A549 (cell line): ENCODE data around the gene TPO. TPM values are rescaled to one million over a fixed set of nuclear protein-coding genes. Genes with fewer than 3 reads are reported as not detected.
A peak's percentile ranks its signal among the peaks of the same experiment; 100 is the strongest.
"Not testable (repeated sequence)": the region's sequence is repeated elsewhere in the genome, so short reads cannot be mapped to it uniquely, and the experiment has no call there.

Experiments used
- ATAC-seq, 2 experiments: fragments of 200-7000 bp in 1 of 2; fragments of >200 bp in 1 of 2; cut with Nextera tagmentation in 1 of 2; cut with Tn5 transposase in 1 of 2; 3 replicates each; pipeline versions ENCODE4 v1.8.0 to v1.9.1; 2018 to 2020; ENCODE audit warnings: mild to moderate bottlenecking in 1 of 2, moderate library complexity in 1 of 2
- CTCF ChIA-PET: fragments of 300-600 bp; sonication (Branson Sonifier 250); formaldehyde crosslinking; extraction: SDS; loops from one replicate; lab custom pipeline; 2021; ENCODE audit warnings: antibody characterized with exemption, inconsistent platforms; lab: Yijun Ruan, JAX
- POLR2A ChIA-PET: fragments of 350-600 bp; formaldehyde crosslinking; extraction: SDS; loops from one replicate; lab custom pipeline; 2021; ENCODE audit warnings: antibody characterized with exemption, inconsistent platforms; lab: Yijun Ruan, JAX
- DNase-seq, 2 experiments: peaks; one replicate each; pipeline versions ENCODE4 v3.0.0 to v3.0.0-alpha.2; 2011 to 2016; ENCODE audit warnings: low read depth in 1 of 2, low spot score in 1 of 2
- FAIRE-seq: peaks from 2 replicates; lab custom pipeline; 2011; peaks lifted over from hg19 to GRCh38; lab: Jason Lieb, UNC
- H3K27ac ChIP-seq, 2 experiments: fragments of >200 bp; sonication (Bioruptor Twin); formaldehyde crosslinking; 3 replicates each; pipeline ENCODE4 v1.5.1; 2016 to 2017
- H3K4me1 ChIP-seq: fragments of >200 bp; sonication (Bioruptor Twin); formaldehyde crosslinking; 3 replicates; pipeline ENCODE4 v1.6.1; 2016
- H3K4me2 ChIP-seq: fragments of >200 bp; sonication (Bioruptor Twin); formaldehyde crosslinking; 3 replicates; pipeline ENCODE4 v1.6.1; 2016
- H3K4me3 ChIP-seq: fragments of >200 bp; sonication (Bioruptor Twin); formaldehyde crosslinking; 3 replicates; pipeline ENCODE4 v1.5.1; 2016
- H3K9me3 ChIP-seq: fragments of >200 bp; sonication (Bioruptor Twin); formaldehyde crosslinking; 3 replicates; pipeline ENCODE4 v1.6.1; 2016
- CBX2 ChIP-seq: fragments of 200-600 bp; sonication (generic); IDR thresholded peaks from 2 replicates; pipeline ENCODE4 v1.6.1; 2016; ENCODE audit warnings: low read depth, mild to moderate bottlenecking, borderline replicate concordance
- CBX8 ChIP-seq: fragments of 200-600 bp; sonication (generic); IDR thresholded peaks from 2 replicates; pipeline ENCODE4 v1.6.1; 2016
- CEBPB ChIP-seq, 2 experiments: fragments of >200 bp in 1 of 2; sonication (Bioruptor Twin) in 1 of 2; formaldehyde crosslinking in 1 of 2; IDR thresholded peaks; 2 replicates each; pipeline ENCODE4 v1.6.1; 2012 to 2016
- CHD2 ChIP-seq: fragments of 150-350 bp; IDR thresholded peaks from 2 replicates; pipeline ENCODE4 v1.6.1; 2014; ENCODE audit warnings: low read length; ENCODE audit not compliant: partially characterized antibody
- E2F6 ChIP-seq: IDR thresholded peaks from 2 replicates; pipeline ENCODE4 v1.6.1; 2012; ENCODE audit warnings: low read depth, borderline replicate concordance
- EP300 ChIP-seq, 2 experiments: fragments of >200 bp; sonication (Bioruptor Twin); formaldehyde crosslinking; IDR thresholded peaks; 2 replicates in 1 of 2; 3 replicates in 1 of 2; pipeline ENCODE4 v1.6.1; 2016 to 2017
- FOSB ChIP-seq: fragments of 250-450 bp; sonication (Bioruptor Pico); IDR thresholded peaks from 2 replicates; pipeline ENCODE4 v1.5.0; 2020; ENCODE audit warnings: mild to moderate bottlenecking, moderate library complexity
- FOSL2 ChIP-seq, 2 experiments: fragments of 450-650 bp in 1 of 2; fragments of >200 bp in 1 of 2; sonication (Bioruptor Twin) in 1 of 2; formaldehyde crosslinking; IDR thresholded peaks; 2 replicates each; pipeline versions ENCODE4 v1.5.0 to v1.6.1; 2016 to 2020; ENCODE audit warnings: mild to moderate bottlenecking in 1 of 2, moderate library complexity in 1 of 2
- GATA3 ChIP-seq: IDR thresholded peaks from 2 replicates; pipeline ENCODE4 v1.6.1; 2012; ENCODE audit warnings: borderline replicate concordance
- HES2 ChIP-seq: fragments of >200 bp; sonication (Bioruptor Twin); formaldehyde crosslinking; IDR thresholded peaks from 2 replicates; pipeline ENCODE4 v1.6.1; 2016
- HOXB13 ChIP-seq: fragments of 250-450 bp; sonication (Bioruptor Pico); IDR thresholded peaks from 2 replicates; pipeline ENCODE4 v1.5.0; 2020; ENCODE audit warnings: low read depth, mild to moderate bottlenecking, moderate library complexity
- JUNB ChIP-seq: fragments of >200 bp; sonication (Bioruptor Twin); formaldehyde crosslinking; IDR thresholded peaks from 2 replicates; pipeline ENCODE4 v1.6.1; 2016
- KDM1A ChIP-seq: fragments of 200-600 bp; sonication (generic); IDR thresholded peaks from 2 replicates; pipeline ENCODE4 v1.6.1; 2016; ENCODE audit warnings: low read depth, mild to moderate bottlenecking
- MAZ ChIP-seq: fragments of 150-350 bp; IDR thresholded peaks from 2 replicates; pipeline ENCODE4 v1.6.1; 2014; ENCODE audit warnings: antibody characterized with exemption, low read depth, low read length, borderline replicate concordance
- MYC ChIP-seq: IDR thresholded peaks from 2 replicates; pipeline ENCODE4 v1.6.1; 2012; ENCODE audit warnings: mild to moderate bottlenecking, inconsistent platforms, low read length, improper control_type of control experiment, borderline replicate concordance
- NFE2L2 ChIP-seq: fragments of 150-350 bp; conservative IDR thresholded peaks from 2 replicates; pipeline ENCODE4 v1.6.1; 2014; ENCODE audit warnings: low read length
- NPAS2 ChIP-seq: fragments of 250-450 bp; sonication (Bioruptor Pico); IDR thresholded peaks from 2 replicates; pipeline ENCODE4 v1.8.0; 2022; ENCODE audit warnings: mild to moderate bottlenecking, moderate library complexity, borderline replicate concordance
- RARB ChIP-seq: fragments of 250-450 bp; sonication (Bioruptor Pico); IDR thresholded peaks from 2 replicates; pipeline ENCODE4 v1.8.0; 2021; ENCODE audit warnings: mild to moderate bottlenecking, moderate library complexity
- RCOR1 ChIP-seq: fragments of 150-350 bp; IDR thresholded peaks from 2 replicates; pipeline ENCODE4 v1.6.1; 2014; ENCODE audit warnings: antibody characterized with exemption, low read length, low read depth
- RFX5 ChIP-seq: fragments of 450-650 bp; IDR thresholded peaks from 2 replicates; pipeline ENCODE4 v1.7.1; 2014; ENCODE audit warnings: antibody characterized with exemption, mild to moderate bottlenecking, moderate library complexity
- RNF2 ChIP-seq: fragments of 200-600 bp; sonication (generic); IDR thresholded peaks from 2 replicates; pipeline ENCODE4 v1.6.1; 2016; ENCODE audit warnings: low read depth, mild to moderate bottlenecking, antibody characterized with exemption, moderate library complexity, borderline replicate concordance
- SREBF2 ChIP-seq: fragments of 450-650 bp; IDR thresholded peaks from 2 replicates; pipeline ENCODE4 v1.6.1; 2014; ENCODE audit warnings: mild to moderate bottlenecking, moderate library complexity
- TFCP2L1 ChIP-seq: fragments of 250-450 bp; sonication (Bioruptor Pico); IDR thresholded peaks from 2 replicates; pipeline ENCODE4 v1.5.0; 2021; ENCODE audit warnings: mild to moderate bottlenecking
- ZC3H11A ChIP-seq: fragments of 450-650 bp; IDR thresholded peaks from 2 replicates; pipeline ENCODE4 v1.6.1; 2014; ENCODE audit warnings: antibody characterized with exemption, mild to moderate bottlenecking
- ZNF302 ChIP-seq: fragments of 250-450 bp; sonication (Bioruptor Pico); IDR thresholded peaks from 2 replicates; pipeline ENCODE4 v1.9.0; 2021; ENCODE audit warnings: inconsistent platforms, mild to moderate bottlenecking, moderate library complexity
- WGBS: methylation state at CpG from one replicate; pipeline ENCODE4 v1.1.6; 2017; ENCODE audit errors: missing lambda C conversion rate; 5-methylcytosine and 5-hydroxymethylcytosine counted together
- polyA plus RNA-seq, 4 experiments: library from polyadenylated mRNA; depleted of rRNA in 3 of 4; stranded (reverse); fragments of >200 nt; fragmentation: RNase III in 1 of 4; extraction: RNeasy Plus Mini Kit Qiagen cat#74134 plus additional on column Dnase treatment in 1 of 4; gene quantifications; 2 replicates in 3 of 4; 3 replicates in 1 of 4; pipeline ENCODE4 v1.2.3, GENCODE V29; 2011 to 2017

Gene TPO
- polyA plus RNA-seq, 2 of the 4 experiments (the other 2 are of a cell fraction) = 0.05 TPM; not detected in 1

DNA sequence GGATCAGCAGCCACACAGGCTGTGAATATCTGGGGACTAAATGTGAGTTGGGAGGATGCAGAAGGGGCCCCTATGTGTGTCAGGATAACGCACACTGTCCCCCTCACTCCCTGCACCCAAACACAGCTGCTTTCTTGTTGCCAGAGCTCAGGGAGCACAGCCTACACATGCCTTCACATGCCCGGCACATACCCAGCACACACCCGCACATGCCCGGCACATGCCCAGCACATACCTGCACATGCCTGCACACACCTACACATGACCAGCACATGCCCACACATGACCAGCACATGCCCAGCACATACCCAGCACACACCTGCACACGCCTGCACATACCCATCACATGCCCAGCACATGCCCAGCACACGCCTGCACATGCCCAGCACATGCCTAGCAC, 75.6 kb downstream of the TPO start:
- WGBS = 17% methylated on average over 2 of the region's 6 CpGs
- ATAC-seq (no peak), FAIRE-seq (no peak), DNase-seq (no peak)
- no peak overlapping the region for H3K4me2 ChIP-seq
- no peaks in the 10 kb centered on the region for H3K4me1 ChIP-seq
- CTCF ChIA-PET = interaction anchor here (1.7 kb wide), 1 partner anchor 56 kb away, joined by 4 read pairs; no protein-coding TSS in a partner anchor
- TF ChIP-seq NFE2L2 (no peak), ZC3H11A (no peak), RARB (CRISPR knock-in tag) (no peak), CHD2 (no peak), HES2 (no peak), GATA3 (no peak), NPAS2 (CRISPR knock-in tag) (no peak), RFX5 (no peak), RCOR1 (no peak), E2F6 (no peak), ZNF302 (CRISPR knock-in tag) (no peak), CBX2 (no peak), TFCP2L1 (no peak)
- H3K9me3 ChIP-seq = no peaks in the 10 kb centered on the region; the same call in 2 of the 3 replicates
- POLR2A ChIA-PET = no interaction called here
- H3K27ac ChIP-seq = peak overlapping the region in 1 of 2 experiments; percentile 48; a peak in 2 of 6 replicates
- no peak overlapping the region for H3K4me3 ChIP-seq

DNA sequence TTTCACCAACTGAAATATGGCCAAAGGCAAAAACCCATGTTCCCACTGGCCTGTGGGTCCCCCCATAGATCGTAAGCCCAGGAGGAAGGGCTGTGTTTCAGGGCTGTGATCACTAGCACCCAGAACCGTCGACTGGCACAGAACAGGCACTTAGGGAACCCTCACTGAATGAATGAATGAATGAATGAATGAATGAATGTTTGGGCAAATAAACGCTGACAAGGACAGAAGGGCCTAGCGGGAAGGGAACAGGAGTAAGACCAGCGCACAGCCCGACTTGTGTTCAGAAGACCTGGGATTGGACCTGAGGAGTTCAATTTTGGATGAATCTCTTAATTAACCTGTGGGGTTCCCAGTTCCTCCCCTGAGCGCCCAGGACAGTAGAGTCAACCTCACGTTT, 76.2 kb downstream of the TPO start:
- no peaks in the 10 kb centered on the region; the same call in 2 of the 3 replicates for H3K9me3 ChIP-seq
- CTCF ChIA-PET = no interaction called here
- no peak for DNase-seq
- TF ChIP-seq NPAS2 (CRISPR knock-in tag) = no peak
- TF ChIP-seq FOSB (CRISPR knock-in tag) = no peak
- TF ChIP-seq SREBF2 = no peak
- TF ChIP-seq RNF2 = no peak
- no peak for TF ChIP-seq HOXB13 (CRISPR knock-in tag)
- no peak for TF ChIP-seq CBX8
- TF ChIP-seq FOSL2 (IDR thresholded peaks at IDR 0.05) = no peak
- no peak for TF ChIP-seq FOSL2 (CRISPR knock-in tag; IDR thresholded peaks at IDR 0.05)
- no peak for TF ChIP-seq NFE2L2
- TF ChIP-seq RFX5 = no peak
- TF ChIP-seq KDM1A = no peak
- no peak for FAIRE-seq
- H3K4me1 ChIP-seq = no peaks in the 10 kb centered on the region
- H3K4me3 ChIP-seq = no peak overlapping the region
- POLR2A ChIA-PET = no interaction called here
- ATAC-seq = no peak
- H3K4me2 ChIP-seq = no peak overlapping the region
- peak overlapping the region in 1 of 2 experiments; percentile 48; a peak in 2 of 6 replicates for H3K27ac ChIP-seq
- WGBS = 60% methylated on average over 9 of the region's 9 CpGs

DNA sequence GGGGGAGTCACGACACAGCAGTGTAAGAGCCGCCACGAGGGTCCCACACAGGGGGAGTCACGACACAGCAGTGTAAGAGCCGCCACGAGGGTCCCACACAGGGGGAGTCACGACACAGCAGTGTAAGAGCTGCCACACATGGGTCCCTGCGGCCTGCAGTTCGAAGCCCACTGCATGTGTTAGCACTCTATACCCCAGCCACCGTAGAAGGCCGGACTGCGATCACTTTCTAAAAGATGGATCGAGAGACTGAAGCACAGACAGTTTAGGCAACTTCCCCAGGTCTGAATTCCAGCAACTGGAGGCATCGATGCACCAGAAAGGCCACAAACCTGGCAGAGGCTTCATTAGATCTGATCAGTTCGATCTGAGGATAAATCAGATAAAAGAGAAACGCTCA, 77.1 kb downstream of the TPO start:
- H3K4me3 ChIP-seq, H3K27ac ChIP-seq, CTCF ChIA-PET, FAIRE-seq, H3K9me3 ChIP-seq, ATAC-seq, DNase-seq, H3K4me2 ChIP-seq, H3K4me1 ChIP-seq, POLR2A ChIA-PET: not testable (repeated sequence)
- WGBS = 66% methylated on average over 16 of the region's 16 CpGs

DNA sequence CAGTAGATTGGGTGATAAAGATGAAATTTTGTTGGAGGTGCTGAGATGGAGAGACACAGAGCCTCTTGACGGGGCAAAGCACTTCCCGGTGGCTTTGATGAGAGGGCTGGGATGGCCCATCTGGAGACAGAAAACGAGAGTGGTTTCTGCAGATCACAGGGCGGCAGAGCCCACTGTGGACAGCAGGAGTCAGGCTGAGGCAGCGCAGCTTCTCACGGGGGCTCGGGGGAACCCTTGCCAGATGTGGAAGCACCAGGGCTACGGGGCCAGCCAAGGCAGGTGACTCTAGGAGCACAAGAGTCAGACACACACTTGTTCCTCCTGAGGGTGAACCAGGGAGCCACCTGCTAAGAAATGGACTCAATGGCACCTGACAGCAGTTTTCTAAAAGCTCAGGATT, 78.5 kb downstream of the TPO start:
- H3K4me3 ChIP-seq = no peak overlapping the region
- POLR2A ChIA-PET = no interaction called here
- no peak for ATAC-seq
- 29% methylated on average over 8 of the region's 8 CpGs for WGBS
- H3K4me2 ChIP-seq = no peak overlapping the region
- no peaks in the 10 kb centered on the region for H3K4me1 ChIP-seq
- TF ChIP-seq MYC (no peak), MAZ (no peak), CEBPB (IDR thresholded peaks at IDR 0.05) (no peak), JUNB (no peak), EP300 (IDR thresholded peaks at IDR 0.05) (no peak)
- CTCF ChIA-PET = no interaction called here
- no peak for FAIRE-seq
- no peaks in the 10 kb centered on the region; the same call in 2 of the 3 replicates for H3K9me3 ChIP-seq
- no peak for DNase-seq
- H3K27ac ChIP-seq = no peak overlapping the region

DNA sequence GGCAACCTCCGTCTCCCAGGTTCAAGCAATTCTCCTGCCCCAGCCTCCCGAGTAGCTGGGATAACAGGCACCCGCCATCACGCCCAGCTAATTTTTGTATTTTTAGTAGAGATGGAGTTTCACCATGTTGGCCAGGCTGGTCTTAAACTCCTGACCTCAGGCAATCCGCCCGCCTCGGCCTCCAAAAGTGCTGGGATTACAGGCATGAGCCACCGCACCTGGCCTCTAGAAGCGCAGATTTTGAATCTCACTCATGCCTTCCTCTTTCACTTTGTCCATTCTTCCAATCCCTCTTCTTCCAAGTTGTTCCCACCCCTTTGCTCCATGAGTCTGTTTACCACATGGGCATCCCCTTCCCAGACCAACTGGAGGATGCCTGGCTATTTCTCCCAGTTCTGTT, 79.0 kb downstream of the TPO start:
- CTCF ChIA-PET = not testable (repeated sequence)

More for the DNA sequence above, 79.0 kb downstream of the TPO start:
- H3K4me2 ChIP-seq, H3K4me3 ChIP-seq, ATAC-seq, FAIRE-seq, DNase-seq, H3K27ac ChIP-seq, H3K9me3 ChIP-seq, H3K4me1 ChIP-seq, POLR2A ChIA-PET: not testable (repeated sequence)
- WGBS = 53% methylated on average over 9 of the region's 9 CpGs
